ENCODE data around the gene EXOC4.
"Not testable (repeated sequence)": the region's sequence is repeated elsewhere in the genome, so short reads cannot be mapped to it uniquely, and the experiment has no call there.

The EXOC4 gene
- total RNA-seq = 49.8 to 136 (median 79.5) reads per million in 9 experiments

DNA sequence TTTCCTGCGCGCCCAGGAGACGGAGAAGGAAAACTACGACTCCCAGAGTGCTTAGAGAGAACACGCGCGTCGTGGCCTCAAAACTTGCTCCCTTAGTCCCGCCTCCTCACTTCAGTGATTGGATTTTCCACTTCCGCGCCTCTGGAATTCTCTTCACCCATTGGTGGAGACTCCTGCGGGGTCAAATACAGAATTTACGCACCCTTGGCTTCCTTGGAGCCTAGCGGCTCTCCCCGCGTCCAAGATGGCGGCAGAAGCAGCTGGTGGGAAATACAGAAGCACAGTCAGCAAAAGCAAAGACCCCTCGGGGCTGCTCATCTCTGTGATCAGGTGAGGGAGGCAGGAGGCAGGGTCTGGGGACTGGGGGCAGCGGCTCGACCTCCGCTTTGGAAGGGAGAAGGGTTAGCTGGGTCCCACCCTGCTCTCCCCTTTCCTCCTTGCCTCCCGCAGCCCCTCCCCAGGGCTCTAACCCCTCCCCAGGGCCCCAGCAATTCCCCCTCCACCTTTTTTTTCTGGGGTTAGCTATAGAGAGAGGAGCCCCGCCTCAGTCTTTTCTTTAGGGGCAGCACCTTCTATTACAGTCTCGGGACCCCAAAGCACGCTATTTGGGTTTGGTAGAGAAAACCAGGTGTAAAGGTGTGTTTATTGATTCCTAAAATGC is at the start of gene EXOC4:
TSS of gene EXOC4 (plus strand) at position 221 of the 661 bp plus-strand sequence.
- Mint-ChIP-seq H3K9me3 (no peaks in the 10 kb centered on the region), H3K4me1 (ENCODE audit: low read depth in 2 of 2) (peaks cover 13 to 29% of the 10 kb centered on the region in 2 donors), H3K27ac (peak within 1 kb of the TSS; percentile 96), H3K4me3 (peak within 1 kb of the TSS; percentile 95 to 96), H3K27me3 (no peaks in the 10 kb centered on the region), H3K36me3 (ENCODE audit: insufficient read depth) (peaks cover 5% of the 10 kb centered on the region)
- ATAC-seq (replicated peaks) (peak; percentile 99), DNase-seq (peak; percentile 92 to 95 (median 93))

- no peak for DNase-seq
- Mint-ChIP-seq H3K27ac (no peak overlapping the region), H3K36me3 (ENCODE audit: insufficient read depth) (peaks cover 3% of the 10 kb centered on the region), H3K4me1 (ENCODE audit: low read depth in 2 of 2) (peaks cover 0 to 1% of the 10 kb centered on the region in 2 donors), H3K9me3 (no peaks in the 10 kb centered on the region), H3K4me3 (no peak overlapping the region), H3K27me3 (peaks cover 31 to 38% of the 10 kb centered on the region in 2 donors)
- ATAC-seq (replicated peaks) = no peak
Measured at GRCh38 chr7:133203490-133203889, 49.4 kb upstream of the EXOC4 start.

GRCh38 chr7:133207687-133208086 is 45.2 kb upstream of the EXOC4 start:
- ATAC-seq (replicated peaks) = no peak
- no peak for DNase-seq
- Mint-ChIP-seq H3K4me1 (ENCODE audit: low read depth in 2 of 2) (no peaks in the 10 kb centered on the region), H3K27me3 (peaks cover 48 to 49% of the 10 kb centered on the region in 2 donors), H3K36me3 (ENCODE audit: insufficient read depth) (peaks cover 5% of the 10 kb centered on the region), H3K9me3 (no peaks in the 10 kb centered on the region), H3K4me3 (no peak overlapping the region), H3K27ac (no peak overlapping the region)

DNA sequence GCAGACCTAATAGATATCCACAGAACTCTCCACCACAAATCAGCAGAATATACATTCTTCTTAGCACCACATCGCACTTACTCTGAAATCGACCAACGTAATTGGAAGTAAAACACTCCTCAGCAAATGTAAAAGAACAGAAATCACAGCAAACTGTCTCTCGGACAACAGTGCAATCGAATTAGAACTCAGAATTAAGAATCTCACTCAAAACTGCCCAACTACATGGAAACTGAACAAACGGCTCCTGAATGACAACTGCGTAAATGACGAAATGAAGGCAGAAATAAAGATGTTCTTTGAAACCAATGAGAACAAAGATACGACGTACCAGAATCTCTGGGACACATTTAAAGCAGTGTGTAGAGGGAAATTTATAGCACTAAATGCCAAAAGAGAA is 42.1 kb upstream of the EXOC4 start:
- peaks cover 53 to 58% of the 10 kb centered on the region in 2 donors for H3K27me3 Mint-ChIP-seq
- ATAC-seq (replicated peaks); DNase-seq; H3K4me3 Mint-ChIP-seq; H3K27ac Mint-ChIP-seq; H3K36me3 Mint-ChIP-seq (ENCODE audit: insufficient read depth); H3K4me1 Mint-ChIP-seq (ENCODE audit: low read depth in 2 of 2); H3K9me3 Mint-ChIP-seq: not testable (repeated sequence)

- H3K27ac Mint-ChIP-seq; H3K9me3 Mint-ChIP-seq; H3K36me3 Mint-ChIP-seq (ENCODE audit: insufficient read depth); ATAC-seq (replicated peaks); H3K4me1 Mint-ChIP-seq (ENCODE audit: low read depth in 2 of 2); DNase-seq; H3K4me3 Mint-ChIP-seq: not testable (repeated sequence)
- peaks cover 45 to 61% of the 10 kb centered on the region in 2 donors for H3K27me3 Mint-ChIP-seq
Measured at GRCh38 chr7:133213772-133214171, 39.1 kb upstream of the EXOC4 start.

DNA sequence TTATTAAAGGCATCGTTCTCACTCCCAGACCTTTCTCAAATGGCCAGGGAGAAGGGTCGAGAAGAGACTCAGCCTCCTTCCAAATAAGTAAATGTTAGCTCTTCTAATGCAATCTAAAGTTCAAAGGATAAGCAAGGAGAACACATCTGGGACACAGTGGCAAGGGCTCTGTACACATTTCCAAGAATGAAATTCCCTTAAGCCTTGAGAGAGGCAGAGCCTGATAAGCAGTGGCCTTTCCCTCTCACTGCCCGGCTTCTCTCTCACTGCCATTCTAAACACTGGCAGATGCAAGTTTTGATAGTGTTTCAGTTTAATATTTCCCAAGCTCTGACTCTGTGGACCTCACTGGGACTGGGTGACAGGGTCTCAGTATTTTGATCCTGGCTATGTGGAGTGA is 35.1 kb upstream of the EXOC4 start:
- no peaks in the 10 kb centered on the region for H3K9me3 Mint-ChIP-seq
- H3K4me1 Mint-ChIP-seq (ENCODE audit: low read depth in 2 of 2) = no peaks in the 10 kb centered on the region
- H3K27me3 Mint-ChIP-seq = peaks cover 17 to 30% of the 10 kb centered on the region in 2 donors
- no peaks in the 10 kb centered on the region for H3K36me3 Mint-ChIP-seq (ENCODE audit: insufficient read depth)
- ATAC-seq (replicated peaks) (no peak), DNase-seq (no peak)
- H3K27ac Mint-ChIP-seq = no peak overlapping the region
- no peak overlapping the region for H3K4me3 Mint-ChIP-seq

- no peak overlapping the region for H3K4me3 Mint-ChIP-seq
- peak; percentile 54 for ATAC-seq (replicated peaks)
Measured at GRCh38 chr7:133230591-133231194, 22.2 kb upstream of the EXOC4 start.

GRCh38 chr7:133233142-133233541 is 19.7 kb upstream of the EXOC4 start:
- Mint-ChIP-seq H3K4me1 (ENCODE audit: low read depth in 2 of 2) (no peaks in the 10 kb centered on the region), H3K27ac (no peak overlapping the region), H3K9me3 (no peaks in the 10 kb centered on the region), H3K4me3 (no peak overlapping the region), H3K36me3 (ENCODE audit: insufficient read depth) (no peaks in the 10 kb centered on the region), H3K27me3 (peaks cover 31 to 35% of the 10 kb centered on the region in 2 donors)
- DNase-seq (no peak), ATAC-seq (replicated peaks) (no peak)

More at GRCh38 chr7:133230591-133231194, 22.2 kb upstream of the EXOC4 start:
- Mint-ChIP-seq H3K9me3 (no peaks in the 10 kb centered on the region), H3K4me1 (ENCODE audit: low read depth in 2 of 2) (no peaks in the 10 kb centered on the region), H3K27me3 (peaks cover 28 to 35% of the 10 kb centered on the region in 2 donors), H3K36me3 (ENCODE audit: insufficient read depth) (no peaks in the 10 kb centered on the region), H3K27ac (no peak overlapping the region)
- peak; percentile 30 to 55 (median 42) for DNase-seq

DNA sequence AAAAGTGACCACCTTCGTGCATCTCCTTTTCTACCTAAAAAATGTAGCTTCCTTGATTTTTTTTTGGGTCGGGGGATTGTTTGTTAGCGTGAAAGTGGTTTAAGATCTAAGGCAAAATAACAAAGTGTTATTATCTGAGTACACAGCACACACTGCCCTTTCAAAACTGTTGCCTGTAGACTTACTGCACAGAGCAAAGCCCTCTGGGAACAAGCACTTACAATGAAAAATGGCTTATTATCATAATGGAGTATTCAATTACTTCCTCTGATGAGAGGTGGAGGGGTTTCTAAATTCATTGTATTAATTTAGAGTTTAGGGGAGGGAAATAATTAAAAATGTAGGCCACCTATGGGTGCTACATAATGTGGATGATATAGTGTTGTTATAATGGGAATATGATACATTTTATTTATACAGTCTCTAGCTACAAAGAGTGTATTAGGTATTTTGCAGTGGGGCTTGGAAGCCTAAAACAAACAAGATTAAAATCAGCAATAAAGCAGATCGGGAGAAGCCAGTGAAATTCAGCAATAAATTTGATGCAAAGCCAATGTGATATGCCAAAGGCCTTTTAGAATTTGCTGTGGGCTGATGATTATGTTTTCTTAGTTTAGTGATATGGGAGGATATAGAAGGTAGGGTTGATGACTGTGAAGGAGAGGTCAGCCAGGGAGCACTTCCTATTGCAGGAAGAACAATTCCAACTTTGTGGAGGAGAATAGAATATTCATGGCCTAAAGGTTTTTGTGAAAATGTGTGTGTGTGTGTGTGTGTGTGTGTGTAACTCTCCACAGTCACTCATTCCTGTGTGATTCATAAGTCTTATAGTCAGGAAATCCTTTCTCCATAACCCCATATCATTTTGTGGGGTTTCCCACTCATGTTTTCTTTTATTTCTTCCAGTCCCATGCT is 17.7 kb upstream of the EXOC4 start:
- Mint-ChIP-seq H3K9me3 (no peaks in the 10 kb centered on the region), H3K27ac (no peak overlapping the region)
- no peak for DNase-seq

GRCh38 chr7:133237545-133237944 is 15.3 kb upstream of the EXOC4 start:
- H3K27ac Mint-ChIP-seq = no peak overlapping the region
- DNase-seq = no peak
- no peaks in the 10 kb centered on the region for H3K36me3 Mint-ChIP-seq (ENCODE audit: insufficient read depth)

More for the DNA sequence above, 17.7 kb upstream of the EXOC4 start:
- no peak for ATAC-seq (replicated peaks)
- H3K36me3 Mint-ChIP-seq (ENCODE audit: insufficient read depth) = no peaks in the 10 kb centered on the region
- H3K4me1 Mint-ChIP-seq (ENCODE audit: low read depth in 2 of 2) = no peaks in the 10 kb centered on the region
- H3K27me3 Mint-ChIP-seq = peaks cover 34 to 38% of the 10 kb centered on the region in 2 donors
- no peak overlapping the region for H3K4me3 Mint-ChIP-seq

DNA sequence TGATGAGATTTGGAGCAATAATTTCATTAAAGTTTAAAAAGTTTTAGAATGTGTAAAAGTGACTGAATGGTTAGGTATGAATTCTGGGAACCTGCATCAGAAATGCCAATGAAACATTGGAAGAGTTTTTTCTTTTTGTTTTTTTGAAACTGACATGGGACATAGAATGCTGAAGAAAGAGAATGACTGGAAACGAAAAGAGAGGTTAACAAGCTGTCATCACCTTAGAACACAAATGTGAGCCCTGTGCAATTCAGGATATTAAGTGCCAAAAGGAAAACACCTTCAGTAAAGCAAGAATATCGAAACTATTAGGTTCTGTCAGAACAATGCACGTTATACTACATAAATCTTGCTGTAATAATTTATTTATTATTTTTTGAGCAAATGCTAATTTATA is 12.6 kb upstream of the EXOC4 start:
- H3K27me3 Mint-ChIP-seq = peaks cover 30 to 32% of the 10 kb centered on the region in 2 donors
- no peak overlapping the region for H3K4me3 Mint-ChIP-seq
- H3K9me3 Mint-ChIP-seq = no peaks in the 10 kb centered on the region
- ATAC-seq (replicated peaks) = no peak
- no peak for DNase-seq
- H3K36me3 Mint-ChIP-seq (ENCODE audit: insufficient read depth) = no peaks in the 10 kb centered on the region
- H3K27ac Mint-ChIP-seq = no peak overlapping the region
- no peaks in the 10 kb centered on the region for H3K4me1 Mint-ChIP-seq (ENCODE audit: low read depth in 2 of 2)

More at GRCh38 chr7:133237545-133237944, 15.3 kb upstream of the EXOC4 start:
- ATAC-seq (replicated peaks) = no peak
- no peaks in the 10 kb centered on the region for H3K9me3 Mint-ChIP-seq
- peaks cover 35 to 45% of the 10 kb centered on the region in 2 donors for H3K27me3 Mint-ChIP-seq
- H3K4me1 Mint-ChIP-seq (ENCODE audit: low read depth in 2 of 2) = no peaks in the 10 kb centered on the region
- no peak overlapping the region for H3K4me3 Mint-ChIP-seq

DNA sequence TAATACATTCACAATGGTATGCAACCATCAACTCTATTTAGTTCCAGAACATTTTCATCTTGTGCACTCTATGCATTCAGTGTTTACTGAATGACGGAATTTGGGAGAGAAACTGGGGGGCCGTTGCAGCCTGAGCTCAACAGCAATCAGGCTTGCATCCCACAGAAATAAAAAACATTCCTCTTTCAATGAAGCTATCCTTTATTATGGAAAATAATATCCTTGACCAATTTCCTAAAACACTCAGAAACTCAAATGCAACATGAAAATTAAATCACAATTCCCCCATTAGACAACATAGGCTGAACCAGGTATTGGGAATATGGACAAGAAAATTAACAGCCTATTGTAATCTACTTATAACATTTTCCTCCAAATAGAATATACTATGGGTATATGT is 6.3 kb upstream of the EXOC4 start:
- Mint-ChIP-seq H3K4me3 (no peak overlapping the region), H3K27me3 (peaks cover 16 to 19% of the 10 kb centered on the region in 2 donors), H3K27ac (no peak overlapping the region), H3K4me1 (ENCODE audit: low read depth in 2 of 2) (no peaks in the 10 kb centered on the region), H3K9me3 (no peaks in the 10 kb centered on the region), H3K36me3 (ENCODE audit: insufficient read depth) (no peaks in the 10 kb centered on the region)
- ATAC-seq (replicated peaks) (no peak), DNase-seq (no peak)

DNA sequence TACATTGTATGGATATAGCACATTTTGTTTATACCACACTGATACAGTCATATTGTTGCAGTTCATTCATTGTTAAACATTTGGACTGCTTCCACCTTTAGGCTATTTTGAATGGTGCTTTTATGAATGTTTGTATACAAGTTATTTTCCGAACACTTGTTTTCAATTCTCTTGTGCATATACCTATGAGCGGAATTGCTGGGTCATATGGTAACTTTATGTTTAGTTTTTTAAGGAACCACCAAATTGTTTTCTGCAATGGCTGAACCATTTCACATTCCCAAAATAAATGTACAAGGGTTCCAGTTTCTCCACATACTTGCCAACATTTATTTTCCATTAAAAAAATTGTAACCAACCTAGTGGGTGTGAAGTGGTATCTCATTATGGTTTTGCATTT is 4.0 kb upstream of the EXOC4 start:
- H3K9me3 Mint-ChIP-seq = no peaks in the 10 kb centered on the region
- DNase-seq = no peak
- no peak overlapping the region for H3K27ac Mint-ChIP-seq
- H3K4me1 Mint-ChIP-seq (ENCODE audit: low read depth in 2 of 2) = peaks cover 1 to 2% of the 10 kb centered on the region in 2 donors
- H3K4me3 Mint-ChIP-seq = no peak overlapping the region
- no peak for ATAC-seq (replicated peaks)
- H3K36me3 Mint-ChIP-seq (ENCODE audit: insufficient read depth) = peaks cover 5% of the 10 kb centered on the region
- H3K27me3 Mint-ChIP-seq = no peaks in the 10 kb centered on the region
